ENCODE data around the gene GRID2.

Gene GRID2

GRCh38 chr4:93174598-93174997 lies 870.8 kb downstream of the GRID2 start:
- no peak overlapping the region for H3K27ac ChIP-seq
- TF ChIP-seq, protein P1, sequence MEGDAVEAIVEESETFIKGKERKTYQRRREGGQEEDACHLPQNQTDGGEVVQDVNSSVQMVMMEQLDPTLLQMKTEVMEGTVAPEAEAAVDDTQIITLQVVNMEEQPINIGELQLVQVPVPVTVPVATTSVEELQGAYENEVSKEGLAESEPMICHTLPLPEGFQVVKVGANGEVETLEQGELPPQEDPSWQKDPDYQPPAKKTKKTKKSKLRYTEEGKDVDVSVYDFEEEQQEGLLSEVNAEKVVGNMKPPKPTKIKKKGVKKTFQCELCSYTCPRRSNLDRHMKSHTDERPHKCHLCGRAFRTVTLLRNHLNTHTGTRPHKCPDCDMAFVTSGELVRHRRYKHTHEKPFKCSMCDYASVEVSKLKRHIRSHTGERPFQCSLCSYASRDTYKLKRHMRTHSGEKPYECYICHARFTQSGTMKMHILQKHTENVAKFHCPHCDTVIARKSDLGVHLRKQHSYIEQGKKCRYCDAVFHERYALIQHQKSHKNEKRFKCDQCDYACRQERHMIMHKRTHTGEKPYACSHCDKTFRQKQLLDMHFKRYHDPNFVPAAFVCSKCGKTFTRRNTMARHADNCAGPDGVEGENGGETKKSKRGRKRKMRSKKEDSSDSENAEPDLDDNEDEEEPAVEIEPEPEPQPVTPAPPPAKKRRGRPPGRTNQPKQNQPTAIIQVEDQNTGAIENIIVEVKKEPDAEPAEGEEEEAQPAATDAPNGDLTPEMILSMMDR (IDR thresholded peaks at IDR 0.05), result no peak
- TF ChIP-seq ZFX (IDR thresholded peaks at IDR 0.05; ENCODE audit: borderline replicate concordance), result no peak

GRCh38 chr4:93178279-93178678 lies 874.5 kb downstream of the GRID2 start:
- no peak overlapping the region for H3K27ac ChIP-seq
- TF ChIP-seq, protein P1 (IDR thresholded peaks at IDR 0.05), result no peak
- TF ChIP-seq ZFX (IDR thresholded peaks at IDR 0.05; ENCODE audit: borderline replicate concordance), result no peak

GRCh38 chr4:93179044-93179443 lies 875.3 kb downstream of the GRID2 start:
- no peak for TF ChIP-seq ZFX (IDR thresholded peaks at IDR 0.05; ENCODE audit: borderline replicate concordance)
- TF ChIP-seq, protein P1 (IDR thresholded peaks at IDR 0.05), result no peak
- no peak overlapping the region for H3K27ac ChIP-seq

- TF ChIP-seq, protein P1 (IDR thresholded peaks at IDR 0.05), result no peak
- no peak for TF ChIP-seq ZFX (IDR thresholded peaks at IDR 0.05; ENCODE audit: borderline replicate concordance)
- no peak overlapping the region for H3K27ac ChIP-seq
Measured at GRCh38 chr4:93182722-93183121, 879.0 kb downstream of the GRID2 start.

DNA sequence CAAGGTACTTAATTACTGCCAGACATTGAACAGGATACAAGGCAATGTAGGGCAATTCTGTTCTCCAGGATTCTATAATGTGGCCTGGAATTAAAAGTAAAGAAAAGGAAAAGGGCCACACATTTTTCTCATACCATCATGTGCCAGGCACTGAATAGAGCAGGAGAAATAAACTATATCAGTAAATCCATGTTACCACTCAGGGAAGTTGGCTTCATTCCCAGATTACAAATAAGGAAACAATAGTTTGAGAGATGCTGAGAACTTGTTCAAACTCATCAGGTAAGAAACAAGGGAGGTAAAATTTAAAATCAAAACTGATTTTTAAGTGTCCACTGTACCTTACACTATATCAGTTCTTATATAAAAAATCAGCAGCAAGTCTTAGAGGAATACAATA lies 879.8 kb downstream of the GRID2 start:
- TF ChIP-seq ZFX (IDR thresholded peaks at IDR 0.05; ENCODE audit: borderline replicate concordance), result no peak
- TF ChIP-seq, protein P1 (IDR thresholded peaks at IDR 0.05), result no peak
- H3K27ac ChIP-seq, result no peak overlapping the region

GRCh38 chr4:93184053-93184452 lies 880.3 kb downstream of the GRID2 start:
- H3K27ac ChIP-seq, result peak overlapping the region; percentile 4; the same call in 1 of the 2 replicates
- no peak for TF ChIP-seq ZFX (IDR thresholded peaks at IDR 0.05; ENCODE audit: borderline replicate concordance)
- TF ChIP-seq, protein P1 (IDR thresholded peaks at IDR 0.05), result no peak

DNA sequence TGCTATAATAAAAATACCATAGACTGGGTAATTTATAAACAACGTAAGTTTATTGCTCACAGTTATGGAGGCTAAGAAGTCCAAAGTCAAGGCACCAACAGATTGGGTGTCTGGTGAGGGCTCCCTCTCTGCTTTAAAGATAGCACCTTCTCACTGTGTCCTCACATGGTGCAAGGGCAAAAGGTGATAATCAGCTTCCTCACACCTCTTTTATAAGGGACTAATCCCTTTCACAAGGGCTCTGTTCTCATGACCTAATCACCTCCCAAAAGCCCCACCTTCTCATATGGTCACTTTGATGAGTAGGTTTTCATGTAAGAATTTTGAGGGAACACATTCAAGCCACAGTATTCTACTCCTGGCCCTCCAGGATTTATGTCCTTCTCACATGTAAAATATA lies 883.1 kb downstream of the GRID2 start:
- no peak for TF ChIP-seq ZFX (IDR thresholded peaks at IDR 0.05; ENCODE audit: borderline replicate concordance)
- TF ChIP-seq, protein P1 (IDR thresholded peaks at IDR 0.05), result no peak
- no peak overlapping the region for H3K27ac ChIP-seq
